Measurements from ENCODE around the gene HEPHL1.
A peak's percentile ranks its signal among the peaks of the same experiment; 100 is the strongest.

HEPHL1 gene

GRCh38 chr11:94120946-94121345 lies 99.8 kb downstream of the HEPHL1 start:
- no peak overlapping the region for H3K9ac ChIP-seq (ENCODE audit: insufficient read length, low read depth)
- H3K9me3 ChIP-seq (ENCODE audit: insufficient read depth, low read length), result peaks cover 16% of the 10 kb centered on the region; the same call in 1 of the 2 replicates
- no peaks in the 10 kb centered on the region for H3K27me3 ChIP-seq (ENCODE audit: insufficient read depth, insufficient read length)
- no peak for TF ChIP-seq SUZ12 (IDR thresholded peaks at IDR 0.05; ENCODE audit: extremely low read depth, insufficient read depth, insufficient read length)
- H3K4me1 ChIP-seq (ENCODE audit: insufficient read depth, insufficient read length), result no peaks in the 10 kb centered on the region
- no peak for DNase-seq (ENCODE audit: low read depth, low spot score)
- H3K4me3 ChIP-seq (ENCODE audit: insufficient read length, low read depth), result no peak overlapping the region
- H3K36me3 ChIP-seq (ENCODE audit: insufficient read depth, insufficient read length, low read length), result no peaks in the 10 kb centered on the region

GRCh38 chr11:94125407-94126115 lies 104.4 kb downstream of the HEPHL1 start:
- Histone ChIP-seq H3K4me1 (ENCODE audit: insufficient read depth, insufficient read length) (no peaks in the 10 kb centered on the region), H3K4me3 (ENCODE audit: insufficient read length, low read depth) (no peak overlapping the region), H3K9ac (ENCODE audit: insufficient read length, low read depth) (no peak overlapping the region), H3K27me3 (ENCODE audit: insufficient read depth, insufficient read length) (no peaks in the 10 kb centered on the region), H3K36me3 (ENCODE audit: insufficient read depth, insufficient read length, low read length) (no peaks in the 10 kb centered on the region), H3K9me3 (ENCODE audit: insufficient read depth, low read length) (peaks cover 8% of the 10 kb centered on the region; the same call in 1 of the 2 replicates)
- no peak for DNase-seq (ENCODE audit: low read depth, low spot score)
- TF ChIP-seq YY1 (IDR thresholded peaks at IDR 0.05; ENCODE audit: insufficient read depth, insufficient read length), result no peak
- no peak for TF ChIP-seq ZNF274 (IDR thresholded peaks at IDR 0.05; ENCODE audit: low read depth, low read length)
- TF ChIP-seq SUZ12 (IDR thresholded peaks at IDR 0.05; ENCODE audit: extremely low read depth, insufficient read depth, insufficient read length), result no peak

GRCh38 chr11:94127638-94128037 lies 106.5 kb downstream of the HEPHL1 start:
- peak overlapping the region; percentile 88 for H3K9ac ChIP-seq (ENCODE audit: insufficient read length, low read depth)
- peaks cover 8% of the 10 kb centered on the region; the same call in 1 of the 2 replicates for H3K9me3 ChIP-seq (ENCODE audit: insufficient read depth, low read length)
- TF ChIP-seq ZNF274 (IDR thresholded peaks at IDR 0.05; ENCODE audit: low read depth, low read length) (no peak), SUZ12 (IDR thresholded peaks at IDR 0.05; ENCODE audit: extremely low read depth, insufficient read depth, insufficient read length) (no peak), YY1 (IDR thresholded peaks at IDR 0.05; ENCODE audit: insufficient read depth, insufficient read length) (no peak)
- H3K36me3 ChIP-seq (ENCODE audit: insufficient read depth, insufficient read length, low read length), result no peaks in the 10 kb centered on the region
- no peaks in the 10 kb centered on the region for H3K4me1 ChIP-seq (ENCODE audit: insufficient read depth, insufficient read length)
- no peak for DNase-seq (ENCODE audit: low read depth, low spot score)
- H3K4me3 ChIP-seq (ENCODE audit: insufficient read length, low read depth), result peak overlapping the region; percentile 86
- H3K27me3 ChIP-seq (ENCODE audit: insufficient read depth, insufficient read length), result no peaks in the 10 kb centered on the region

- Histone ChIP-seq H3K9ac (ENCODE audit: insufficient read length, low read depth) (peak overlapping the region; percentile 88), H3K4me1 (ENCODE audit: insufficient read depth, insufficient read length) (no peaks in the 10 kb centered on the region), H3K9me3 (ENCODE audit: insufficient read depth, low read length) (peaks cover 8% of the 10 kb centered on the region; the same call in 1 of the 2 replicates), H3K36me3 (ENCODE audit: insufficient read depth, insufficient read length, low read length) (no peaks in the 10 kb centered on the region), H3K4me3 (ENCODE audit: insufficient read length, low read depth) (peak overlapping the region; percentile 86), H3K27me3 (ENCODE audit: insufficient read depth, insufficient read length) (no peaks in the 10 kb centered on the region)
- no peak for DNase-seq (ENCODE audit: low read depth, low spot score)
- TF ChIP-seq YY1 (IDR thresholded peaks at IDR 0.05; ENCODE audit: insufficient read depth, insufficient read length) (no peak), SUZ12 (IDR thresholded peaks at IDR 0.05; ENCODE audit: extremely low read depth, insufficient read depth, insufficient read length) (no peak), ZNF274 (IDR thresholded peaks at IDR 0.05; ENCODE audit: low read depth, low read length) (no peak)
These were observed 107.2 kb downstream of the HEPHL1 start for GRCh38 chr11:94128291-94128745.

GRCh38 chr11:94128746-94129511 lies 107.8 kb downstream of the HEPHL1 start, which contains the start of gene PANX1:
Gene PANX1, plus strand, starts transcription at chr11:94128841. Its CDS starts 472 bp downstream, at chr11:94129313.
- no peak for TF ChIP-seq YY1 (IDR thresholded peaks at IDR 0.05; ENCODE audit: insufficient read depth, insufficient read length)
- TF ChIP-seq ZNF274 (IDR thresholded peaks at IDR 0.05; ENCODE audit: low read depth, low read length), result no peak
- no peak for TF ChIP-seq SUZ12 (IDR thresholded peaks at IDR 0.05; ENCODE audit: extremely low read depth, insufficient read depth, insufficient read length)
- no peak for DNase-seq (ENCODE audit: low read depth, low spot score)
- H3K4me3 ChIP-seq (ENCODE audit: insufficient read length, low read depth), result peak within 1 kb of the TSS; percentile 86
- no peaks in the 10 kb centered on the region for H3K4me1 ChIP-seq (ENCODE audit: insufficient read depth, insufficient read length)
- peak within 1 kb of the TSS; percentile 92 for H3K9ac ChIP-seq (ENCODE audit: insufficient read length, low read depth)
- no peaks in the 10 kb centered on the region for H3K27me3 ChIP-seq (ENCODE audit: insufficient read depth, insufficient read length)
- peaks cover 8% of the 10 kb centered on the region; the same call in 1 of the 2 replicates for H3K9me3 ChIP-seq (ENCODE audit: insufficient read depth, low read length)
- H3K36me3 ChIP-seq (ENCODE audit: insufficient read depth, insufficient read length, low read length), result no peaks in the 10 kb centered on the region

GRCh38 chr11:94129512-94130297 lies 108.6 kb downstream of the HEPHL1 start:
- no peak for DNase-seq (ENCODE audit: low read depth, low spot score)
- peak overlapping the region; percentile 86 for H3K4me3 ChIP-seq (ENCODE audit: insufficient read length, low read depth)
- H3K9ac ChIP-seq (ENCODE audit: insufficient read length, low read depth), result peak overlapping the region; percentile 92
- no peaks in the 10 kb centered on the region for H3K4me1 ChIP-seq (ENCODE audit: insufficient read depth, insufficient read length)
- TF ChIP-seq SUZ12 (IDR thresholded peaks at IDR 0.05; ENCODE audit: extremely low read depth, insufficient read depth, insufficient read length) (no peak), ZNF274 (IDR thresholded peaks at IDR 0.05; ENCODE audit: low read depth, low read length) (no peak), YY1 (IDR thresholded peaks at IDR 0.05; ENCODE audit: insufficient read depth, insufficient read length) (no peak)
- no peaks in the 10 kb centered on the region for H3K27me3 ChIP-seq (ENCODE audit: insufficient read depth, insufficient read length)
- H3K9me3 ChIP-seq (ENCODE audit: insufficient read depth, low read length), result peaks cover 8% of the 10 kb centered on the region; the same call in 1 of the 2 replicates
- no peaks in the 10 kb centered on the region for H3K36me3 ChIP-seq (ENCODE audit: insufficient read depth, insufficient read length, low read length)
